Vagina (tissue), 2 donors: ENCODE measurements around the gene PPIA.

ENCODE experiments used
- POLR2A ChIP-seq, 2 donors: fragments of 450-650 bp; IDR thresholded peaks; one replicate each; pipeline ENCODE4 v1.6.1; 2017; ENCODE audit warnings: antibody characterized with exemption in 2 of 2, mild to moderate bottlenecking in 2 of 2, moderate library complexity in 2 of 2
- TF ChIP-seq, protein P1 (sequence below), 3 experiments: fragments of 450-650 bp in 2 of 3; fragments of 200-600 bp in 1 of 3; sonication (generic) in 1 of 3; IDR thresholded peaks; one replicate each; pipeline ENCODE4 v1.5.1; 2017 to 2019; ENCODE audit warnings: antibody characterized with exemption in 3 of 3, mild to moderate bottlenecking in 2 of 3, moderate library complexity in 2 of 3

GRCh38 chr7:44847920-44848634 lies 51.6 kb downstream of the PPIA start, which contains the start of gene H2AZ2:
- TF ChIP-seq POLR2A (IDR thresholded peaks at IDR 0.05), result peak in 1 of 2 donors; percentile 86
- TF ChIP-seq, protein P1, sequence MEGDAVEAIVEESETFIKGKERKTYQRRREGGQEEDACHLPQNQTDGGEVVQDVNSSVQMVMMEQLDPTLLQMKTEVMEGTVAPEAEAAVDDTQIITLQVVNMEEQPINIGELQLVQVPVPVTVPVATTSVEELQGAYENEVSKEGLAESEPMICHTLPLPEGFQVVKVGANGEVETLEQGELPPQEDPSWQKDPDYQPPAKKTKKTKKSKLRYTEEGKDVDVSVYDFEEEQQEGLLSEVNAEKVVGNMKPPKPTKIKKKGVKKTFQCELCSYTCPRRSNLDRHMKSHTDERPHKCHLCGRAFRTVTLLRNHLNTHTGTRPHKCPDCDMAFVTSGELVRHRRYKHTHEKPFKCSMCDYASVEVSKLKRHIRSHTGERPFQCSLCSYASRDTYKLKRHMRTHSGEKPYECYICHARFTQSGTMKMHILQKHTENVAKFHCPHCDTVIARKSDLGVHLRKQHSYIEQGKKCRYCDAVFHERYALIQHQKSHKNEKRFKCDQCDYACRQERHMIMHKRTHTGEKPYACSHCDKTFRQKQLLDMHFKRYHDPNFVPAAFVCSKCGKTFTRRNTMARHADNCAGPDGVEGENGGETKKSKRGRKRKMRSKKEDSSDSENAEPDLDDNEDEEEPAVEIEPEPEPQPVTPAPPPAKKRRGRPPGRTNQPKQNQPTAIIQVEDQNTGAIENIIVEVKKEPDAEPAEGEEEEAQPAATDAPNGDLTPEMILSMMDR (IDR thresholded peaks at IDR 0.05), result no peak
